ENCODE data around the gene TACR1.

Gene TACR1

DNA sequence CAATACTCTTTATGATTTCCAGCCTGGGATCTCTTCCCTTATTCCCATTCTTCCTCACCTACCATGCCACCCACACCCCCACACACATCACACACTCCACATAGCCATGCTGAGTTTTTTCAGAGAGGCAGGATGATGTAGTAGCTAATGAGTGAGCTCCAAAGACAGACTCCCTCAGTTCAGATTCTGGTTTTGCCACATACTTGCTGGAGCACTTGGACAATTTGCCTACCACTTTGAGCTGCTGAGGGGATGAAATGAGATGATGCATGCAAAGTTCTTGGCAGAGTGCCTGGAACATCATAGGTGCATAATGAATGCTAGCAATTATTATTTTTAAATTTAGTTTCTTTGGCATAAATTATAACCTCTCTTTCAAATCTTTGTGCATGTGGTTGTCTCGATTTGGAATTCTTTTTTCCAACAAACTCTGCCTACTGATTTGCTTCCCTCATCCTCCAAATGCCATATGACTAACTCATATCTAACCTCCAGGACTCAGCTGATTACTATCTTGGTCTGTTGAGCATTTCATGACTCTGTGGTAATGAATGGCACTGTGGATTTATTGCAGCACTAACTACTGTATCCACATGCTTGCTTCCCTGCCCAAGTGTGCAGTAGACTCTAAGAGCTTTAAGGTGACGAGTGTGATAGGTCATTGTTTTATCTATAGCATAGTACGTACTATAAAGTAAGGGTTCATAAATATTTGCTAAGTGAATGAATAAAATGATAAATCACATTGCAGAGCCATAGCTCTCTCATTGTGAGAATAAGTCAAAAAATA lies 99.1 kb downstream of the TACR1 start:
- no peaks in the 10 kb centered on the region for H3K36me3 ChIP-seq (ENCODE audit: low read depth)
- ATAC-seq (ENCODE audit: low read depth), result peak; percentile 87
- H3K27me3 ChIP-seq (ENCODE audit: insufficient read depth, poor library complexity, severe bottlenecking), result no peaks in the 10 kb centered on the region
- DNase-seq (ENCODE audit: low spot score), result no peak
- no peak overlapping the region for H3K4me3 ChIP-seq (ENCODE audit: severe bottlenecking)
- peak overlapping the region; percentile 7 for H3K27ac ChIP-seq (ENCODE audit: poor library complexity, severe bottlenecking)
- no peaks in the 10 kb centered on the region for H3K9me3 ChIP-seq (ENCODE audit: severe bottlenecking)
- H3K4me1 ChIP-seq (ENCODE audit: insufficient read depth, poor library complexity, severe bottlenecking), result peaks cover 6% of the 10 kb centered on the region
- TF ChIP-seq, protein P1, sequence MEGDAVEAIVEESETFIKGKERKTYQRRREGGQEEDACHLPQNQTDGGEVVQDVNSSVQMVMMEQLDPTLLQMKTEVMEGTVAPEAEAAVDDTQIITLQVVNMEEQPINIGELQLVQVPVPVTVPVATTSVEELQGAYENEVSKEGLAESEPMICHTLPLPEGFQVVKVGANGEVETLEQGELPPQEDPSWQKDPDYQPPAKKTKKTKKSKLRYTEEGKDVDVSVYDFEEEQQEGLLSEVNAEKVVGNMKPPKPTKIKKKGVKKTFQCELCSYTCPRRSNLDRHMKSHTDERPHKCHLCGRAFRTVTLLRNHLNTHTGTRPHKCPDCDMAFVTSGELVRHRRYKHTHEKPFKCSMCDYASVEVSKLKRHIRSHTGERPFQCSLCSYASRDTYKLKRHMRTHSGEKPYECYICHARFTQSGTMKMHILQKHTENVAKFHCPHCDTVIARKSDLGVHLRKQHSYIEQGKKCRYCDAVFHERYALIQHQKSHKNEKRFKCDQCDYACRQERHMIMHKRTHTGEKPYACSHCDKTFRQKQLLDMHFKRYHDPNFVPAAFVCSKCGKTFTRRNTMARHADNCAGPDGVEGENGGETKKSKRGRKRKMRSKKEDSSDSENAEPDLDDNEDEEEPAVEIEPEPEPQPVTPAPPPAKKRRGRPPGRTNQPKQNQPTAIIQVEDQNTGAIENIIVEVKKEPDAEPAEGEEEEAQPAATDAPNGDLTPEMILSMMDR (IDR thresholded peaks at IDR 0.05; ENCODE audit: poor library complexity, severe bottlenecking), result no peak

DNA sequence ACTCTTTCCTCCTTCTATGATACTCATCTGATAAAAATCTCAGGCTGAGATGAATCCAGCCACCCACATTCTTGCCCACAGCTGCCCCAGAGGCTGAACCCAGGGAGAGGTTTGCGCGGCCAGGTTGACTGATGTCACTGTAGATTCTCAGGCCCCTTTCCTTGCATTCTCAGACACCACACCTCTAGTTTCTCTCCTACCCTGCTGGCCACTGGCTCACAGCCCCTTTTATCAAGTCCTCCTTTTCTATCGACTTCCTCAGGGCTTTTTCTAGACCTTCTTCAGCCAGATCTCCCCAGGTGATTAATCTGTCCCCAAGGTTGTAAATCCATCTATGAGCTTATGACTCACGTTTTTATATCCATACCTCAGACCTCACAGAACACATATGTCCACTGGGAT lies 99.8 kb downstream of the TACR1 start:
- DNase-seq (ENCODE audit: low spot score), result no peak
- Histone ChIP-seq H3K27ac (ENCODE audit: poor library complexity, severe bottlenecking) (peak overlapping the region; percentile 7), H3K4me1 (ENCODE audit: insufficient read depth, poor library complexity, severe bottlenecking) (peaks cover 6% of the 10 kb centered on the region)

DNA sequence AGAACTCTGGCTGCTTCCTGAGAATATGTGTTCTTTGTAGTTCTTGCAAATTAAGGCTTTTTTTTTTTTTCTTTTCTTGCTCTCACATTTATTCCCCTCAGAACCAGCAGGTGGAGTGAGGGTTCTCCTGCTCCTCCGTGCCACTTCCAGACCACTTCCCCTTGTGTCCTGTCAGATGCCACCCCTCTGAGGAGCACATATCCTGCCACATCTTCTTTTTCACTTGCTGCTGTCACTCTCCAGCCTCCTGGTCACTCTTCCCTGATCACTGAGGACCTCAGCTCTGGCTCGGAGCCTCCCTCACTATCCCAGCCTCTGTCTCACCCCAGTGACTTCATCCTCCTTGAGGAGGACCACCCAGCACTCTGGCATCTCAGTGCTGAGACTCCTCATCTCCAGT lies 100.5 kb downstream of the TACR1 start:
- no peaks in the 10 kb centered on the region for H3K9me3 ChIP-seq (ENCODE audit: severe bottlenecking)
- no peak overlapping the region for H3K4me3 ChIP-seq (ENCODE audit: severe bottlenecking)
- H3K4me1 ChIP-seq (ENCODE audit: insufficient read depth, poor library complexity, severe bottlenecking), result peaks cover 6% of the 10 kb centered on the region
- H3K36me3 ChIP-seq (ENCODE audit: low read depth), result no peaks in the 10 kb centered on the region
- no peak overlapping the region for H3K27ac ChIP-seq (ENCODE audit: poor library complexity, severe bottlenecking)
- no peaks in the 10 kb centered on the region for H3K27me3 ChIP-seq (ENCODE audit: insufficient read depth, poor library complexity, severe bottlenecking)
- ATAC-seq (ENCODE audit: low read depth), result no peak
- TF ChIP-seq, protein P1 (IDR thresholded peaks at IDR 0.05; ENCODE audit: poor library complexity, severe bottlenecking), result peak; percentile 39
- no peak for DNase-seq (ENCODE audit: low spot score)

More for the DNA sequence above, 99.8 kb downstream of the TACR1 start:
- TF ChIP-seq, protein P1 (IDR thresholded peaks at IDR 0.05; ENCODE audit: poor library complexity, severe bottlenecking), result no peak
- Histone ChIP-seq H3K9me3 (ENCODE audit: severe bottlenecking) (no peaks in the 10 kb centered on the region), H3K27me3 (ENCODE audit: insufficient read depth, poor library complexity, severe bottlenecking) (no peaks in the 10 kb centered on the region), H3K36me3 (ENCODE audit: low read depth) (no peaks in the 10 kb centered on the region), H3K4me3 (ENCODE audit: severe bottlenecking) (no peak overlapping the region)
- peak; percentile 38; the same call in 2 of the 3 replicates for ATAC-seq (ENCODE audit: low read depth)

DNA sequence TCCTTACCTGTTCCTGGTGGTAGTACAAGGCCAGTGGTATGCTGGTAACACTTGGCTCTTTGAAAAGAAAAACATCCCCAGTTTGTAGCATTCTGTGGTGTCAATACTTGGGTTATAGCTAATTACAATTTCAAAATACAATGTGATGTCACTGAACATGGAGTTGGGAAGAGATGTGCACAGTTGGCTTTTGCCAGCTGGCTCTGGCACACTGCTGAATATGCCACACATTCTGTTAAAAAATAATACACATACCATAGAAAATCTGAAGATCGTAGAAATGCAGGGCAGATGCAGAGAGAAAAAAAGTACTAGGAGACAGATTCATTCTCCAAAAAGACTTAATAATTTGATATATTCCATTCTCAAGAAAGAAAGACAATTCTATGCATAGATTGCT lies 101.5 kb downstream of the TACR1 start:
- Histone ChIP-seq H3K4me3 (ENCODE audit: severe bottlenecking) (no peak overlapping the region), H3K4me1 (ENCODE audit: insufficient read depth, poor library complexity, severe bottlenecking) (peaks cover 6% of the 10 kb centered on the region), H3K9me3 (ENCODE audit: severe bottlenecking) (no peaks in the 10 kb centered on the region), H3K27ac (ENCODE audit: poor library complexity, severe bottlenecking) (no peak overlapping the region), H3K27me3 (ENCODE audit: insufficient read depth, poor library complexity, severe bottlenecking) (no peaks in the 10 kb centered on the region), H3K36me3 (ENCODE audit: low read depth) (no peaks in the 10 kb centered on the region)
- TF ChIP-seq, protein P1 (IDR thresholded peaks at IDR 0.05; ENCODE audit: poor library complexity, severe bottlenecking), result no peak
- DNase-seq (ENCODE audit: low spot score) (no peak), ATAC-seq (ENCODE audit: low read depth) (no peak)

DNA sequence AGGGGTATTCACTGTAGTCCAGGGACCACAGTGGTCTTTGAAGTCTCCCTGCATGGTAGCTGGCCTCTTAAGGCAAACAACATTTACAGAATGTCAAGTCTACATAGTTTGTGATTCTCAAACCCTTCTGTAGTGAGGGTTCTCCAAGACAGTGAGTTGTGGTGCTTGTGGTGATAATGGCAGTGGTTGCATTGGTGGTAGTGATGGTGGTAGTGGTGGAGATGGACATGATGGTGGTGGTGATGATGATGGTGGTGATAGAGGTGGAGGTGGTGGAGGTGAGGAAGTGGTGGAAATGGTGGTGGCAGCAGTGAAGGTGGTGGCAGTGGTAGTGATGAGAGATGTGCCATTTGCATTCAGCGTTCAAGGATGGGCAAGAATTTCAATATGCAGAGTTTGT lies 104.9 kb downstream of the TACR1 start:
- H3K4me3 ChIP-seq (ENCODE audit: severe bottlenecking), result no peak overlapping the region
- TF ChIP-seq, protein P1 (IDR thresholded peaks at IDR 0.05; ENCODE audit: poor library complexity, severe bottlenecking), result no peak
- no peaks in the 10 kb centered on the region for H3K4me1 ChIP-seq (ENCODE audit: insufficient read depth, poor library complexity, severe bottlenecking)
- H3K27ac ChIP-seq (ENCODE audit: poor library complexity, severe bottlenecking), result no peak overlapping the region
- no peak for ATAC-seq (ENCODE audit: low read depth)
- H3K9me3 ChIP-seq (ENCODE audit: severe bottlenecking), result no peaks in the 10 kb centered on the region
- H3K36me3 ChIP-seq (ENCODE audit: low read depth), result no peaks in the 10 kb centered on the region
- H3K27me3 ChIP-seq (ENCODE audit: insufficient read depth, poor library complexity, severe bottlenecking), result no peaks in the 10 kb centered on the region
- no peak for DNase-seq (ENCODE audit: low spot score)
